Smooth muscle cell (in vitro differentiated cells): Measurements from ENCODE around the gene PLK2. TPM values are rescaled to one million over a fixed set of nuclear protein-coding genes. Genes with fewer than 3 reads are reported as not detected.
A peak's percentile ranks its signal among the peaks of the same experiment; 100 is the strongest.

ENCODE experiments used
- DNase-seq: peaks from one replicate; lab custom pipeline; 2025; ENCODE audit not compliant: unreplicated experiment; lab: John Stamatoyannopoulos, UW
- H2AFZ ChIP-seq: fragments of 200-600 bp; sonication (generic); 2 replicates; pipeline ENCODE4 v1.6.0; 2016; ENCODE audit warnings: antibody characterized with exemption, low read depth, mild to moderate bottlenecking
- H3F3A ChIP-seq: fragments of 200-600 bp; sonication (generic); 2 replicates; pipeline ENCODE4 v1.6.0; 2017; ENCODE audit warnings: antibody characterized with exemption, low read depth
- H3K27ac ChIP-seq: fragments of 200-600 bp; sonication (generic); 2 replicates; pipeline ENCODE4 v1.5.1; 2016; ENCODE audit warnings: low read depth, mild to moderate bottlenecking
- H3K27me3 ChIP-seq: fragments of 200-600 bp; sonication (generic); 2 replicates; pipeline ENCODE4 v1.6.1; 2016; ENCODE audit warnings: low read depth, mild to moderate bottlenecking
- H3K36me3 ChIP-seq: fragments of 200-600 bp; sonication (generic); 2 replicates; pipeline ENCODE4 v1.5.1; 2016; ENCODE audit warnings: low read depth
- H3K4me1 ChIP-seq: fragments of 200-600 bp; sonication (generic); 2 replicates; pipeline ENCODE4 v1.5.1; 2016; ENCODE audit warnings: low read depth
- H3K4me2 ChIP-seq: fragments of 200-600 bp; sonication (generic); 2 replicates; pipeline ENCODE4 v1.6.0; 2016; ENCODE audit warnings: mild to moderate bottlenecking
- H3K4me3 ChIP-seq: fragments of 200-600 bp; sonication (generic); 2 replicates; pipeline ENCODE4 v1.5.1; 2016; ENCODE audit warnings: mild to moderate bottlenecking
- H3K79me2 ChIP-seq: fragments of 200-600 bp; sonication (generic); 2 replicates; pipeline ENCODE4 v1.6.0; 2016; ENCODE audit warnings: low read depth, mild to moderate bottlenecking
- H3K9ac ChIP-seq: fragments of 200-600 bp; sonication (generic); 2 replicates; pipeline ENCODE4 v1.6.0; 2016; ENCODE audit warnings: low read depth
- H3K9me3 ChIP-seq: fragments of 200-600 bp; sonication (generic); replicated peaks from 2 replicates; pipeline ENCODE4 v1.5.1; 2016; ENCODE audit warnings: low read depth
- H4K20me1 ChIP-seq: fragments of 200-600 bp; sonication (generic); 2 replicates; pipeline ENCODE4 v1.6.0; 2016; ENCODE audit warnings: low read depth
- WGBS: methylation state at CpG from one replicate; pipeline ENCODE4 v1.1.7; 2016; ENCODE audit warnings: low lambda C conversion rate; 5-methylcytosine and 5-hydroxymethylcytosine counted together
- polyA plus RNA-seq: library from polyadenylated mRNA; unstranded; fragments of >200 nt; fragmentation: Nextera tagmentation; extraction: Ambion mirVana; gene quantifications from 2 replicates; pipeline ENCODE4 v1.2.1, GENCODE V29; 2016
- total RNA-seq: library from RNA; depleted of rRNA; stranded (reverse); fragments of >200 nt; gene quantifications from 2 replicates; pipeline ENCODE4 v1.2.3, GENCODE V29; 2014
- TF ChIP-seq, protein P1 (sequence below): fragments of 200-600 bp; sonication (generic); IDR thresholded peaks from 2 replicates; pipeline ENCODE4 v1.5.1; 2017; ENCODE audit warnings: borderline replicate concordance, mild to moderate bottlenecking, antibody characterized with exemption; ENCODE audit not compliant: insufficient read depth, poor library complexity, severe bottlenecking

PLK2 gene
- total and polyA plus RNA-seq, 2 experiments from 2014 or later = 175 to 425 TPM

DNA sequence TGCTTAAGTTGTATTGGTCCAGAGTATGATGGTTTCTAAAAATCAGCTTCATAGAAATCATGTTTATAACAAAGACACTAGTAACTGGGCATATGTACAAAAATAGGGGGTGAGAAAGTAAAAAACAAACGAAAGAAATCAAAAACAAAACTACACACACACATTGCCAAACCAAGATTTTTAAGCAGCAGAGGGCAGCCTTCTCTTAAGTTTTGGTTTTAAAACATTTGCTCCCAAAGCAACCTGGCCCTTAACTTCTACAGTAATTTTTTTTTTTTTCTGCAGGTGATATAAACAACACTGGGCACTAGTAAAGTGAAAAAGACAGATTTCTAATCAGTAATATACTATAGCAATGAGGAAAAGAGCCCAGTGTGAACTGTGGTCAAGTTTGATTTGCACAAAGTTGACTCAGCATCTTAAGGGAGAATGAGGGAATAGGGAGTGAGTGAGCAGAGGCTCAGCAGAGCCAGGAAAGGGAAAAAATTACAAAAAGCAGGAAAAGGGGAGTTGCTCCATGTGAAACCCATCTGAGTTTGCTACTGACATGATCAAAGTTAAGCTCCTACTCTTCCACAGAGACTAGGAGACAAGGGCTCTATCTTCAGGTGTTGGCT, 18.0 kb upstream of the PLK2 start:
- no peaks in the 10 kb centered on the region for H4K20me1 ChIP-seq
- 60% methylated on average over 1 of the region's 1 CpG for WGBS
- H3K9ac ChIP-seq = no peak overlapping the region
- H3F3A ChIP-seq = peaks cover 5% of the 10 kb centered on the region
- no peaks in the 10 kb centered on the region for H3K36me3 ChIP-seq
- H3K4me1 ChIP-seq = no peaks in the 10 kb centered on the region
- H3K27me3 ChIP-seq = no peaks in the 10 kb centered on the region
- TF ChIP-seq, protein P1, sequence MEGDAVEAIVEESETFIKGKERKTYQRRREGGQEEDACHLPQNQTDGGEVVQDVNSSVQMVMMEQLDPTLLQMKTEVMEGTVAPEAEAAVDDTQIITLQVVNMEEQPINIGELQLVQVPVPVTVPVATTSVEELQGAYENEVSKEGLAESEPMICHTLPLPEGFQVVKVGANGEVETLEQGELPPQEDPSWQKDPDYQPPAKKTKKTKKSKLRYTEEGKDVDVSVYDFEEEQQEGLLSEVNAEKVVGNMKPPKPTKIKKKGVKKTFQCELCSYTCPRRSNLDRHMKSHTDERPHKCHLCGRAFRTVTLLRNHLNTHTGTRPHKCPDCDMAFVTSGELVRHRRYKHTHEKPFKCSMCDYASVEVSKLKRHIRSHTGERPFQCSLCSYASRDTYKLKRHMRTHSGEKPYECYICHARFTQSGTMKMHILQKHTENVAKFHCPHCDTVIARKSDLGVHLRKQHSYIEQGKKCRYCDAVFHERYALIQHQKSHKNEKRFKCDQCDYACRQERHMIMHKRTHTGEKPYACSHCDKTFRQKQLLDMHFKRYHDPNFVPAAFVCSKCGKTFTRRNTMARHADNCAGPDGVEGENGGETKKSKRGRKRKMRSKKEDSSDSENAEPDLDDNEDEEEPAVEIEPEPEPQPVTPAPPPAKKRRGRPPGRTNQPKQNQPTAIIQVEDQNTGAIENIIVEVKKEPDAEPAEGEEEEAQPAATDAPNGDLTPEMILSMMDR = peak; percentile 27
- no peak overlapping the region for H3K27ac ChIP-seq
- no peaks in the 10 kb centered on the region for H3K9me3 ChIP-seq
- no peak overlapping the region for H3K4me2 ChIP-seq
- DNase-seq = no peak
- H3K79me2 ChIP-seq = no peaks in the 10 kb centered on the region
- no peak overlapping the region for H2AFZ ChIP-seq
- no peak overlapping the region for H3K4me3 ChIP-seq

GRCh38 chr5:58475404-58475803, 15.5 kb upstream of the PLK2 start:
- no peaks in the 10 kb centered on the region for H3K9me3 ChIP-seq
- no peak for DNase-seq
- no peaks in the 10 kb centered on the region for H3K4me1 ChIP-seq
- H3K79me2 ChIP-seq = no peaks in the 10 kb centered on the region
- H3K36me3 ChIP-seq = no peaks in the 10 kb centered on the region
- H3K27me3 ChIP-seq = no peaks in the 10 kb centered on the region
- no peak overlapping the region for H3K27ac ChIP-seq
- H3F3A ChIP-seq = peaks cover 5% of the 10 kb centered on the region
- H4K20me1 ChIP-seq = no peaks in the 10 kb centered on the region
- H3K9ac ChIP-seq = no peak overlapping the region
- H3K4me3 ChIP-seq = no peak overlapping the region
- 75% methylated on average over 3 of the region's 3 CpGs for WGBS
- H2AFZ ChIP-seq = no peak overlapping the region
- TF ChIP-seq, protein P1 = no peak
- H3K4me2 ChIP-seq = no peak overlapping the region

DNA sequence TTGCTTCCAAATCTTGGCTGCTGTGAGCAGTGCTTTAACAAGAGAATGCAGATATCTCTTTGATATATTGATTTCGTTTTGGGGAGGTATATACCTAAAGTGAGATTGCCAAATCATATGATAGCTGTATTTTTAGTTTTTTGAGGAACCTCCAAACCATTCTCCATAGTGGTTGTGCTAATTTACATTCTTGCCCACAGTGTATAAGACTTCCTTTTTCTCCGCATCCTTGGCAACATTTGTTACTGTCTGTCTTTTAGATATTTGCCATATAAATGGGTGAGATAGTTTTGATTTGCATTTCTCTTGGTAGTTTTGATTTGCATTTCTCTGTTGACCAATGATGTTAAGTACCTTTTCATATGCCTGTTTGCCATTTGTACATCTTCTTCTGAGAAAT, 10.0 kb upstream of the PLK2 start:
- no peak overlapping the region for H2AFZ ChIP-seq
- no peaks in the 10 kb centered on the region for H3K27me3 ChIP-seq
- H3K36me3 ChIP-seq = no peaks in the 10 kb centered on the region
- H3F3A ChIP-seq = no peaks in the 10 kb centered on the region
- no peak overlapping the region for H3K4me3 ChIP-seq
- TF ChIP-seq, protein P1 = no peak
- no peak overlapping the region for H3K9ac ChIP-seq
- DNase-seq = no peak
- no peak overlapping the region for H3K4me2 ChIP-seq
- no peaks in the 10 kb centered on the region for H4K20me1 ChIP-seq
- H3K9me3 ChIP-seq = no peaks in the 10 kb centered on the region
- H3K79me2 ChIP-seq = no peaks in the 10 kb centered on the region
- no peak overlapping the region for H3K27ac ChIP-seq
- no peaks in the 10 kb centered on the region for H3K4me1 ChIP-seq
- WGBS = 93% methylated on average over 2 of the region's 2 CpGs

DNA sequence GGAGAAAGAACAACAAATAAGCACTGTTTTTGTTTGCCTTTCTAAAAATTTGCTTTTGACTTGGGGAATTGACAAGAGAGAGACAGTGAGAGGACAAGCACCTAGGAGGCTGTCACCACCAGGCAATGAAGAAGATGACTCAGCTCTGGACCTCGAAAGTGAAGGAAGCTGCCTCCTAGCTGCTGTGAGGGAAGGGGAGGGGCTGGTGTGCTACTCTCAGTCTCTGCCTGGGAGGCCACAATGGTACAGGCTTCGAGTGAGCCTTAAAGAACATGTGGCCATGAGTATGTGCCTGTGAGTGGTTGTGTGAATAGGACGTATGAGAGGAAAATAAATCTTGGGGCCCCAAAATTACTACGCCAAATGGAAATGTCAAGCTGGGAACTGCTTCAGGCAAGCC, 7.1 kb upstream of the PLK2 start:
- Histone ChIP-seq H2AFZ (no peak overlapping the region), H3K9me3 (no peaks in the 10 kb centered on the region), H3K4me2 (no peak overlapping the region), H3K36me3 (no peaks in the 10 kb centered on the region), H3K79me2 (no peaks in the 10 kb centered on the region), H3K27ac (no peak overlapping the region), H3K27me3 (no peaks in the 10 kb centered on the region), H3K9ac (no peak overlapping the region), H4K20me1 (no peaks in the 10 kb centered on the region), H3K4me3 (no peak overlapping the region), H3F3A (no peaks in the 10 kb centered on the region), H3K4me1 (peaks cover 6% of the 10 kb centered on the region)
- WGBS = 34% methylated on average over 4 of the region's 4 CpGs
- TF ChIP-seq, protein P1 = no peak
- no peak for DNase-seq
